ENCODE data around the gene TMEM126B.

The TMEM126B gene

DNA sequence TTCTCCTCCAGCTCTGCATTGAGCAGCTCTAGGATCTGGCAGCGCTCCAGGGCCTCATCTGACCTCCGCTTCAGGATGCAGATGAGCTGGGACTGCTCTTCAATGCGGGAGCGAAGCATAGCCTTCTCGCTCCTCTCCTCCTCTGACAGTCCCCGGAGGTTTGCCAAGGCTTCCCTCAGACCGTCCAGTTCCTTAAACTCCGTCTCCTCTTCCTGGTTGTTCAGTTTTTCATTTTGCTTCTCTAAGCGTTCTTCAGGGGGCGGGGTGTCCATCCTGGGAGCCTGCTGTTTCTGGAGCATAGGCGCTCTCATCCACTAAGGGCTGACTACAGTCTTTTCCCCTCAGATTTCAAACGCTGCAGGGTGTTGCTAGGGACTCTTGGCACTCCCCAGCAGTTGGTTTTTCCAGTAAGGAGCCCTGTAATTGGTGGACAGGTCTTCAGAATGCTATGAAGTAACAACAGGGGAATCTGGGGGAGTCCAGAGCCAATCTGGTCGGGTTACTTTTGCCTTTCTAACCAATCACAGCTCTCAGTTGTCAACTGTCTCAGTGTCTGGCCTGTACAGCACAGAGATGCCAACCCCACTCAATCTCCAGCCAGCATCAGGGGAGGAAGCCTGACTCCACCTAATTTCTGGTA, 57.5 kb downstream of the TMEM126B start, which contains the start of gene CCDC89:
TSS of gene CCDC89 (minus strand) at position 376 of the 640 bp plus-strand sequence. CDS start at position 311, 65 bp downstream.
- DNase-seq, result no peak
